NCI-H1417 (cell line): ENCODE data around the gene MTR.
A peak's percentile ranks its signal among the peaks of the same experiment; 100 is the strongest.

Experiments used
- DNase-seq, 3 experiments: peaks; one replicate each; lab custom pipeline; 2025; lab: John Stamatoyannopoulos, UW

Gene MTR

DNA sequence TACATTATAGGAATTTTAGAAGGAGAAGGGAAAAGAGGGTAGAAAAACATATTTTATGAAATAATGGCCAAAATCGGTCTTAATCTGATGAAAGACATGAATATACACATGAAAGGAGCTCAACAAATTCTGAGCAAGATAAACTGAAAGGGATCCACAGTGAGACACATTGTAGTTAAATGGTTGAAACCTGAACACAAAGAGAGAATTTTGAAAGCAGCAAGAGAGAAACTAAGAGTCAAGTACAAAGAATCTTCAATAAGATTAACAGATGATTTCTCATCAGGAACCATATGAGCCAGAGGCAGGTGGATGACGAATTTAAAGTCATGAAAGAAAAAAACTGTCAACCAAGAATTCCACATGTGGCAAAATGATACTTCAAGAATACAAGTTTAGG is 15.8 kb upstream of the MTR start:
- DNase-seq = no peak

DNA sequence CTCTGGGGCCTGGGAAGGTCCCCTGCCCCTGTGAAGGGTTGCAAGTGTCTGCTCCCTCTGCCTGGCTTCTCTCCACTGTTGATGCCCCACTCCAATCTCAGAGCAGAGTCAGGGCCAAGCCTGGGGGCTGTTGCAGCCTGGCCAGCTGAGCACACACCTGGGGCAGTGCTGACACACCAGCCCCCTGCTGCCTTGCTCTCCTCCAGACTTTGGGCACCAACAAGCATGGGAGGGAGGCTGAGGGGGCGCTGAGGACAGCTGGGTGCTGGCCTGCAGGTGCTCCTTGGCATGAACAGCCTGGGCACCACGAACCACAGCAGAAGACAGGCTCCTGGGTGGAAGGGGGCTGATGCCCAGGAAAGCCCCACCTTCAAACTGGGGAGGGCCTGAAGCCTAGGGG is 9.6 kb upstream of the MTR start:
- DNase-seq = no peak

DNA sequence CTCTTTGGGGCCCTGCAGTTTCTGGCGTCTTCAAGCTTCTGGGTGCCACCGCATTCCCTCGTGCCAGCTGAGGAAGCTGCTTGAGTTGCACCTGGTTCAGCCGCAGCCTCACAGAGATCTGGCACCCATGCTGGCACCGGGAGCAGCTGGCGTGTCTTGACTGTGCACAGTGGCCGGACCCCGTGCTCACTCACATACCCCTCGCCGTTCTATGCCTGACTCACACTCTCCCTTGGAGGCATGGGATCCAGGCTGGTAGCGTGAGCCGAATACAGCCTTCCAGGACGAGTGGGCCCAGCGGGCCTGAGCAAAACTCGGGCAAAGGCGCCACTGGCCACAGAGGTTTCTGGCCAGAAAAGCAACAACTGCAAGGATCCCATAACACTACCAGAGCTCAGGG is 8.6 kb upstream of the MTR start:
- no peak for DNase-seq

DNA sequence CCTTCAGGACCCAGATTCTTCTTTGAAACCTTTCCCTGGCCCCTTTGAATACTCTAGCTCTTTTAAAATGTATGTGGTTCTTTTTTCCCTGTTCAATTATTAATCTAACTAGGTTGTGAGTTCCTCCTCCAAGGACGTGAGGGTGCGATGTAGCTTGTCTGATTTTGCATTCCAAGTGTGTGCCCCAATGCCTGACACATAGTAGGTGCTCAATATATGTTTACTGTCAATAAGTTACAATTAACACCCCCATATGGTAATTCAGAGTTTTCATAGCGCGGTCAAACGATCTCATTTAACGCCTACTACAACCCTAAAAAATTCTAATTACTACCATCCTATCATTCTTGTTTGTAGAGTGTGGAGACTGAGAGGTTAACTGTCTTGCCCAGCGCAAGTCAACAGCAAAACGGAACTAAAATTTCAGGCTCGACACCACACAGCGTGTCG is 482 bp upstream of the MTR start:
- DNase-seq = no peak

DNA sequence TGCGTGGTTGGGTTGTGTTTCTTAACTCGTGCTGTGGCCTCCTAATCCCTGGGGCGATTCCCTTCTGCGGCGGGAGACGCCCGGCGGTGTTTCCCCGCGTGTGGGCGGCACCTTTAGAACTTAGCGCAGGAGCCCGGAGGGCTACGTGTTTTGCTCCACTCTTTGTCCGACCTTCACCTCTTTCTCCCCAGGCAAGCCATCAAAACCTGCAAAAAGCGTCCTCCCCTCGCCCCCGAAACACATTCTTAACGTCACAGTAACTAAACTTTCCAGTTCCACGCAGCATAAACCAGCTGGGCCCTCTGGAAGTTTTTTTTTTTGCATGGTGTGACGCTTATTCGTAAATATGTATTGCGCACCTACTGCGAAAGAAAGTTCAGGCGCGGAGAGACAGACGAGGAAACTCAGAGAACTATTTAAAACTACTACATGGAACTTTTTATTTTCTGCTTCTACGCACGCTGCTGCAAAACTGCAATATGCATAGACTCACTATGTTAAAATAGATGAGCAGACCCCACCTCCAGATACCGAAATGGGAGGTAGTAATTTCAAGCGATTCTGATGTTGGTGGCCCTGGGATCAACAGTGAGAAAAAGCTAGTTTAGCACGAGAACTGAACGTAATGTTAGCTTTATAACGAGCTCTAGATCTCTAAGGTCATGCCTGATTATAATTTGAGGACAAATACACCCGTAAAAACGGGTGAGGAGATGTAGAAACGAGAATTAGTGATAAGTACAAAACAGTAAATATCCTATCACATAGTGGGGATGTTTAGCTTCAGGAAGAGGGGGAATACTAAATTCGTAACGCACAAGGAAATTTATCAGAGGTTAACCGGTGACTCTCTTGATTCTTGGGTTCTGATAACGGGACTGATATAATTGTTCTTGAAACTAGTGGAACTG is 920 bp downstream of the MTR start:
- DNase-seq = peak in 2 of 3 experiments; percentile 37 to 56

DNA sequence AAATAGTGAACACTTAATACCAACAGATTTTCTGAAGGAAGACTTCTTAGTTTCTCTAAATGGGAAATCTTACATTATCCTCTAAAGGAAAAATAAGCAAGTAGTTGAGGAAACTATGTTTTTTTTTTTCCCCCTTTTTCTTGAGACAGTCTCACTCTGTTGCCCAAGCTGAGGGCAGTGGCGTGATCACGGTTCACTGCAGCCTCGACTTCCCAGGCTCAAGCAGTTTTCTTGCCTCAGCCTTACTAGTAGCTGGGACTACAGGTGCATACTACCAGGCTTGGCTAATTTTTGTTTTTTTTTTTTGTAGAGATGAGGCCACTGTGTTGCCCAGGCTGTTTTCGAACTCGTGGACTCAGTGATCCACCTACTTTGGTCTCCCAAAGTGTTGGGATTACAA is 3.9 kb downstream of the MTR start:
- no peak for DNase-seq

DNA sequence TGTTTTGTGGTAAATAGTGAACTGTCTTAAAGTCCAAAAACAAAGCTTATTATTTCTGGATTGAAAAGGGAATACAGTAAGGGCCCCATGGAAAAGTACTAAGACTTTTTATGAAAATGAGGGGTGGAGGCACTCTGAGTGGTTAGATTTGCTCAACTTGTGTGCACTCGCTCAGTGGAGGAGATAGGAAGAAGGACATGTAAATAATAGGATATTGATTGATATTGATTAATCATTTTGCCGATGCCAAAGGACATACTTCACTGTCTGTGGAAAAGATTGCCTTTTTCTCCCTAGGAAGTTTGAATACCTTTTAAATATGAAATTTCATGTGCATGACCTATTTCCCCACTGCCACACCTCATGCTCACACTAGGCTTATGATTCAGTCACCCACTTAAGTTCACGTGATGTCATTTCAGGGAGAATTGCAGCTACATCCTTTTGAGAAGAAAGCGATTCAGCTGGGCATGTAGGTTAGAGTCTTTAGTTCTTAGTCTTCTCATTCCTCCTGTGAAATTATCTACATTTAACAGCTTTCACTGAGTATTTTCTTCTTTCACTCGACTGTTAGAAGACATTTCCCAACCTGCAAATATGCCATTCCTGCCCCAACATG is 5.0 kb downstream of the MTR start:
- no peak for DNase-seq

DNA sequence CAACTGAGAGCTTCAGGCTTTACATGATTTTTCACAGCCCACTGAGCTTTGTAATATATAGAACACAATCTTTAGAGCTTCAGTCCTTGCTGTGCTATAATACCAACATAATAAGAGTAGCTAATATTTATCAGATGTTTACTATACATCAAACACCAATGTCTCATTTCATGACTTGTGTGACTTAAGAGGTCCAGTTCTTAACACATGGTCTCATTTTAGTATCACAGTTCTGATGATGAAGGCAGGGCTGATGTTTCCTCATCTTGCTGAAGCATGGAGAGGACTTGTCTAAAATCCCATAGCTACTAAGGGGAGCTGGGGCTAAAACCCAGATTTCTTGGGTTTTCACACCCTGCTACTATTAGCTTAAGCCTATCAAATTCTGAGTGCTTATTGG is 5.5 kb downstream of the MTR start:
- no peak for DNase-seq

DNA sequence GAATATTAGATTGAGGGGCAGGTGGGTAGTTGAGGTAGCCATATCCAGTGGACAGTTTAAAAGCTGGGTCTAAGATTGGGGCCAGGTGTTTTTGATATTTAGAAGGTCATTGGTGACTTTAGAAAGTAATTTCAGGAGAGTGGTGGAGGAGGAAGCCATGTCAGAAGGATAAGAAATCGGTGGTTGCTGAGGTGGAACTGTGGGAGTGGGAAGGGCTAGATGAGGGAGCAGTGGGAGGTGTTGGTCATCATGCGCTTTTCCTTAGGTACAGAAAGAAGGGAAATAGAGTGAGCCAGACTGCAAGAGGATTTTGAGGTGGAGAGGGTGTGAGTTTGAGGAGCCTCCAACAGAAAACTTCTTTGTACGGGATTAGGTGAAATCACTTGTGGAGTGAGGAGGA is 7.2 kb downstream of the MTR start:
- no peak for DNase-seq

DNA sequence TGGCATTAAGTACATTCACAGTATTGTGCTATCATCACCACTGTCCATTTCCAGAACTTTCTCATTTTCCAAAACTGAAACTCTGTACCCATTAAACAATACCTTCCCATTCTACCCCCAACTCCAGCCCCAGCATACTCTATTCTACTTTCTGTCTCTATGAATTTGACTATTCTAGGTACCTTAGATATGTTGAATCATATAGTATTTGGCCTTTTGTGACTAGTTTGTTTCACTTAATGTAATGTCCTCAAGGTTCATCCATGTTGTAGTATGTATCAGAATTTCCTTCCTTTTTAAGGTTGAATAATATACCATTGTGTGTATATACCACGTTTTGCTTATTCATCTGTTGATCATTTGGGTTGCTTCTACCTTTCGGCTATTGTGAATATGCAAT is 11.5 kb downstream of the MTR start:
- no peak for DNase-seq

DNA sequence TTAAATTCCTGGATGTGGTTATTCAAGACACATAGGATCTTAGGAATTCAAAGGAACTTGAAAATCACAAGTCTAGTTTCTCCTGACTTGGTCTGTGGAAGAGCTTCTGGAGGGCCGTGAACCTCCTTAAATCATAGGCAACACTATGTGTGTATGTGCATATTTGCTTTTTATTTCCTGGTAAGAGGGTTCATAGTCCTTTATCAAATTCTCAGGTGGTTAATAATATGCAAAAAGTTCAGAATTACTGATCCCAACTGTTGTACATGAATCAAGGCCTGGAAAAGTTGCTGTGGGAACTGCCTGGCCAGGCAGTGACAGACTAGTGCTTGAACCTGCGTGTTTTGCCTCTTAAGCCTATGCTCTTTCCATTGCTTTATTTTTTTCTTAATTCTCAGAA is 12.9 kb downstream of the MTR start:
- DNase-seq = no peak

DNA sequence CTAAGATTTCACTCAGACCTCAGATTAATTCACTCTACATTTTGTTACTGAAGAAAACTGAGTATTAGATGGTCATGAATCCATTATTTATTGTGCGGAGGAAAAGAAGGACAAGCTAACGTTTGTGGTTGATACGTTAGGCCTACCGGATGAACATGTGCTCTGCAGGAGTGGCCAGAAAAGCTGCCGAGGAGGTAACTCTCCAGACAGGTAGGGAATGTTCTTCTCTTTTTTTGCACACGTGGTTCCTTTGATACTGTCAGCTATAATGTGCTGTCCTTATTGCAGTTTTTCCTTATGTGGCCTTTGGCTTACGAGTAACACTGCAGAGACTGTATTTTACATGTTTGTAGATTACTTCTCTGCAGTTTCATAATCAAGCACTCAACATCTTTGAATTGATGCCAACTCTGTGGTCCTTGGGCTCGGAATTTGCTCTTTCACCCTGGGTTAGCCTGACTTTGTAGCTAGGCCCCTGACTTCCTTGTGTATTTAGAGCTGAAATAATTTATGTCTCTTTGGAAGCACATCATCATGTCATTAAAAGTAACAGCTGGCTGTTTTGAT is 13.6 kb downstream of the MTR start:
- DNase-seq = peak in 1 of 3 experiments; percentile 29

DNA sequence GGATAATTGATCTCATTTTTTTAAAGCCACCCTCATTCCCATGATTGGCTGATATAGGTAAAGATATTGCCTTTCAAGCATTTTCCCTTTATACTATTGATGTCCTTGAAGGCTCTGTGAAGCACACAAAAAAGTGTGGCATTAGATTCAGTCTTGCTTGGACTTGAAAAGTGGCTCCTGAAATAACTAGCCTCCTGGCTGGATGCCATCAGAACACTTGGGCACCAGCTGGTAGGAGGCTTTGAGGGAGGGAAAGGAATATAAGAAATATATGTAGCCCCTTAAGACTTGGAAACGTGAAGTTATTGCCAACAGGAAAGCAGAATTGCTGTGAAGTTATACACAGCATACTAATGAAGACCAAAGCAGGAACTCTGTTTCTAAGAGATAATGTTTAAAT is 14.1 kb downstream of the MTR start:
- DNase-seq = peak in 1 of 3 experiments; percentile 29

DNA sequence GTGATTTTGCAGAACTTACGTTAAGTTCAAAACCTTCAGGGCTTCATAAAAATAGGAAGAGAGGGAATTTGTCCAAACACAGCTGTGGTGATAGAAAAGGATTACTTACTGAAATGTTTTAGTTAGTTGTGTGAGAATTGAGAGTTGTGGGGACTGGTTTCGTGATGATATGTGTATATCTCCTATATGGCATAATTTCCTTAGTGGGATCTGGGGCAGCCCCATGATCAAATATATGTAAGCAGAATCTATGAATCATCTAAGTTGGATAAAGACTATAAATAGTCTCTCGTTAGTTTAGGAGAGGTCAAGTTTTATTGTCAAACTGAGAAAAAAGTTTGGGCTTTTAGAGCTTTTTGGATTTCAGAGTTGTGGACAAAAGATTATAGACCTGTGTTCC is 14.9 kb downstream of the MTR start:
- DNase-seq = no peak

DNA sequence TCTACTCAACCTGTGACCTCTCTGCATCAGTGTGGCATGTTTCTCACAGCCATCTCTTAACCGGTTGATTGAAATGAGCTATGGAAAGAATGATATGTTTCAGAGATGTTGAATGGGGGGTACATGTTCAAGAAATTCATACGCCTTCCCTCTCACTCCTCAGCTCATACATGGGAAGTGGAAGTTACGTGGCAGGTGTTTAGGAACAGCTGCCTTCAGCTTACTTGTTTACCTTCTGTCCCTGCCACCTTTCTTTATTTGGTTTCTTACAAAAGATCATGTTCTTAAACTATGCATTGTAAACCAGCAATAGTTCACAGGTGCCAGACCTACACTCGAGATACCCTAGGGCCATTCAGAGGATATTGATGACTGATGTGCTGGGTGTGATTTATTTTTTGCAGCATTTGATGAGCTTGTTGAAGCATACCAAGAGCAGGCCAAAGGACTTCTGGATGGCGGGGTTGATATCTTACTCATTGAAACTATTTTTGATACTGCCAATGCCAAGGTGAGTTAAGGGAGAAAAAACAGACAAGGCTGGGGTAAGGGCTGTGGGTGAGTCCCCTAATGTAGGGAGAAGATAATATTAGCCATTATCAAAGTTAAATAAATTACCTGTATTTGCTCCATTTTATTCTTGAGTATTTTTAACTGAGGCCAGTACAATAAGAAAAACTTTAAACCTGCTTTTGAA is 17.4 kb downstream of the MTR start:
- no peak for DNase-seq

DNA sequence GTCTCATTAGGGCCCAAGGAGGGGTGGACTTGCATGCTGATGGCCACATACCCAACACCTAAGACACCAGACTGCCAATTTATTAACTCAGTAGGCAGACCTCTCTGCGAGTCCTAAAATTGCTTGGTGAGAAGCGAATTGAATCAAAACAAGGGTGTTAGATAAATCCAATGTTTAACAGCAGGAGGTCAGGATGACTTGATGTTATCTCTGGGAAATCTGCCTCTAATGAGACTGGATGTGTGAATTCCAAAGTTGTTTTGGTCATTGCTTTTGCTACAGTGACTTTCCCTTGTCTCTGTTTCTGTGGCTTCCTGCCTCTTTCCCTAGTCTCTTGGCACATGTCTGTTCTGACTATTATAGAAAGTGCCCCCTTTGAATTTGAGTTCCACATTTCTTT is 20.8 kb downstream of the MTR start:
- DNase-seq = no peak

DNA sequence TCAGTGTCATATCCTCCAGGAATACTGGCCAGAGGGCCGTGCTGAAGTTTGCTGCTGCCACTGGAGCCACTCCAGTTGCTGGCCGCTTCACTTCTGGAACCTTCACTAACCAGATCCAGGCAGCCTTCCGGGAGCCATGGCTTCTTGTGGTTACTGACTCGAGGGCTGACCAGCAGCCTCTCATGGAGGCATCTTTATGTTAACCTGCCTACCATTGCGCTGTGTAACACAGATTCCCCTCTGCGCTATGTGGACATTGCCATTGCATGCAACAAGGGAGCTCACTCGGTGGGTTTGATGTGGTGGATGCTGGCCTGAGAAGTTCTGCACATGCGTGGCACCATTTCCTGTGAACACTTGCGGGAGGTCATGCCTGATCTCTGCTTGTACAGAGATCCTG is 24.8 kb downstream of the MTR start:
- no peak for DNase-seq

DNA sequence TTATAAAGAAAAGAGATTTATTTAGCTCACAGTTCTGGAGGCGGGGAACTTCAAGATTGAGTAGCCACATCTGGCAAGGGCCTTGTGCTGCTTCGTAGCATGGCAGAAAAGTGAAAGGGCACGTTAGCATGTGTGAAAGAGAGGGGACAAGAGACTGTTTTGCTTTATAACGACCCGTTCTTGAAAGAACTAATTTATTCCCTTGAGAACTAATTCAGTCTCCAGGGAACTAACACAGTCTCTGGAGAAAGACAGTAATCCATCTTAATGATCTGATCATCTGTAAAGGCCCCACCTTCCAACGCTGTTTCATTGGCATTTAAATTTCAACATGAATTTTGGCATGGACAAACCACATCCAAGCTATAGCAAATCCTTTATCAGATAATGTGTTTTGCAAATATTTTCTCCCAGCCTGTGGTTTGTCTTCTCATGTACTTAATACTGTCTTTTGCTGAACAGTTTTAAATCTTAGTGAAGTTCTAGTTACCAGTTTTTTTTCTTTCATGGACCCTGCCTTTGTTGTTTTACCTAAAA is 26.1 kb downstream of the MTR start:
- no peak for DNase-seq

DNA sequence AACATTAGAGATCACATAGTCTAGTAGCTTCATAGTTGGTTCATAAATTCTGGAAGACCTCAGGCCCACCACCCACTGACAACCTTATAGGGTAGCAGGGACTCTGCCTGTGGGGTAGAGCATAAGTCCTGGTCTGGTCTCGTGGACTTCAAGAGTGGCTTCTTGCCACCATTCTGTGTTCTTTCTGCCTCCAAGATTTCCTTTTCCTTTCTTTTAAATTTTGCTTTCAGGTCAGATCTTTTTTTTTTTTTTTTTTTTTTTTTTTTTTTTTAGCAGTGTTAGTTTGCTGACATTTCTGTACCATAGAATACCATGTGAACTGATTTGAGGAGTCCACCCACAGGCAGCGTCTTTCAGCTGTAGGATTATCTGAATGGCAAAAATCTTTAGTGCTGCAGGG is 28.5 kb downstream of the MTR start:
- DNase-seq = no peak

DNA sequence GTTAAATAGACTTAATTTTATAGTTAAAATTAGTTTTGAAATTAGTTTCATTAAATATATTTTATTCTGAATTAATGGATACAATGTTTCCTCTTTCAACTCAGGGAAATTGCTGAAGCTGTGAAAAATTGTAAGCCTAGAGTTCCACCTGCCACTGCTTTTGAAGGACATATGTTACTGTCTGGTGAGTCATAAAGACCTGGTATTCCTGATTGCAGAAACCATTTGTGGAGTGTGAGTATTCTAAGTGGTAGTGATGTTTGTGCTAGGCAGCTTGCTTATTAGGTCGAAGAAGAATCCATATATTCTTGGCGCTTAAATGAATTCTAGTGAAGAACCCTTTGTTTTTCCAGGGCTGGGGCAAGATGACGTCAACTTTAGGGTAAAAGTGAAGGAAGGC is 34.0 kb downstream of the MTR start:
- DNase-seq = no peak

DNA sequence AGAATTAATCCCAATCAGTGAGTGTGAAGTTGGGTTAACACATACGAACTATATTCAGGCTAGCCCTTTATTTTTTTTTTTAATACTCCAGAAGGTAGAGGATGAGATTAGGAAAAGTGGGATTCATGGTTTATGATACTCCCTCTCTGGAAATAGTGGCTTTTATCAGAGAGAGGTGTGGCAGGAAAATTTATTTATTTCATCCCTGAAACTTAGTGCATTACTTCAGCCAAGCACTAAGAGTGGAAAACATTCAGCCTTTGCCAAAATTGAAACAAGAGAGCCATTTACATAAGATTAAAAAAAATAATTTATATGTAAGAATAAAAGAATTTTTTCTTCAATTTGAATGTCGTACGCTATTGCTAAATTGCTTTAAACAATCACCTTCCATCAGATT is 35.0 kb downstream of the MTR start:
- DNase-seq = no peak

DNA sequence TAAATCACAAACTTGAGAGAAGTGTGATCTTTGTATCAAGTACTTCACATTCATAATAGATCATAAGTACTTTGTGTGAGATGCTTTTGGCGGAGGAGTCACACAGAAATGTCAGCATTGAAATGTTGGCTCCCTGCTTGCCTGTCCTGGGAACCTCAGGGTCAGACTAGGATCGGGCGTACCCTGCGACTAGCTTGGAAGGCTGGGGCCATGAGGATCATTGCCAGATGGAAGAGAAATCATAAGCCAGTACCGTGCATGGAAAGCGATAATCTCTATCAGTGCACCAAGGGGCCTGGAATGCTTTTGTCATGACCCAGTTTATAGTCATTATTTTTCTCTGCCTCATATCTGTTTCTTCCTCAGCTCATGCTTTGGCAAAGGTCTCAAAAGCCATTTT is 35.5 kb downstream of the MTR start:
- DNase-seq = no peak
